Kidney (tissue), 14 donors: ENCODE data around the gene MYO5B. TPM values are rescaled to one million over a fixed set of nuclear protein-coding genes. Genes with fewer than 3 reads are reported as not detected.

ENCODE experiments used
- DNase-seq, 5 donors: peaks; one replicate each; pipeline ENCODE4 v3.0.0-alpha.2; 2013 to 2020
- FAIRE-seq: peaks from 2 replicates; lab custom pipeline; 2012; peaks lifted over from hg19 to GRCh38; lab: Jason Lieb, UNC
- H3K27ac ChIP-seq, 2 donors: one replicate each; pipeline ENCODE4 v1.7.0; 2013; ENCODE audit warnings: low read depth in 2 of 2, low read length in 2 of 2, inconsistent platforms in 1 of 2
- H3K27me3 ChIP-seq: one replicate; pipeline ENCODE4 v1.7.1; 2013; ENCODE audit warnings: low read length, inconsistent platforms; ENCODE audit not compliant: control insufficient read depth, insufficient read depth
- H3K36me3 ChIP-seq, 3 donors: one replicate each; pipeline versions ENCODE4 v1.7.0 to v1.7.1; 2013; ENCODE audit warnings: low read length in 3 of 3, control low read depth in 1 of 3, inconsistent platforms in 1 of 3; ENCODE audit not compliant: insufficient read depth in 3 of 3, control insufficient read depth in 2 of 3
- H3K4me1 ChIP-seq, 3 donors: one replicate each; pipeline versions ENCODE4 v1.7.0 to v1.7.1; 2013; ENCODE audit warnings: low read length in 3 of 3, inconsistent platforms in 1 of 3, low read depth in 1 of 3; ENCODE audit not compliant: control insufficient read depth in 2 of 3, insufficient read depth in 2 of 3
- H3K4me3 ChIP-seq, 3 donors: one replicate each; pipeline versions ENCODE4 v1.7.0 to v1.8.1; 2013; ENCODE audit warnings: low read length in 3 of 3, control low read depth in 1 of 3, inconsistent platforms in 1 of 3
- H3K9ac ChIP-seq, 3 donors: one replicate each; pipeline versions ENCODE4 v1.7.0 to v1.7.1; 2013; ENCODE audit warnings: low read length in 3 of 3, control low read depth in 1 of 3, inconsistent platforms in 1 of 3
- H3K9me3 ChIP-seq, 3 donors: one replicate each; pipeline versions ENCODE4 v1.7.0 to v1.7.1; 2013; ENCODE audit warnings: low read length in 3 of 3, control low read depth in 1 of 3, inconsistent platforms in 1 of 3; ENCODE audit not compliant: control insufficient read depth in 2 of 3, insufficient read depth in 1 of 3
- intact Hi-C: fragments of 100-400 bp; cut with DNase I; formaldehyde crosslinking; loops from one replicate; pipeline ENCODE4 v1.11.1; 2022
- polyA plus RNA-seq: library from polyadenylated mRNA; stranded (reverse); fragments of 350-450 nt; fragmentation: Illumina TruSeq; extraction: RNeasy Lipid Tissue Mini Kit (QIAGEN cat#74804); gene quantifications from one replicate; pipeline ENCODE4 v1.2.3, GENCODE V29; 2014; ENCODE audit warnings: low read depth, low replicate concordance; ENCODE audit not compliant: insufficient read depth
- total RNA-seq: library from RNA; stranded (reverse); fragmentation: NEBNext Ultra II Directional; extraction: Animal tissue kit (Norgen Biotek cat#: 25700); gene quantifications from one replicate; pipeline ENCODE4 v1.2.1, GENCODE V29; 2021
- TF ChIP-seq, protein P1 (sequence below): IDR thresholded peaks from 3 replicates; pipeline ENCODE4 v1.5.1; 2012; ENCODE audit warnings: mild to moderate bottlenecking, moderate library complexity, borderline replicate concordance; ENCODE audit not compliant: insufficient read depth; ENCODE audit errors: extremely low read depth
- donor health status: control.
- donor health status: control.
- donor health status: control.
- donor health status: control.
- donor health status: control.
- donor health status: DM: yes; HTN: yes; CAD: no.
- donor health status: Normal renal cell carcinoma (clear cell type).

The MYO5B gene
- total and polyA plus RNA-seq, 2 donors from 2014 or later, result 17.8 to 43.8 TPM

GRCh38 chr18:49959176-49959575, 235.8 kb downstream of the MYO5B start:
- no peak overlapping the region for H3K4me3 ChIP-seq
- H3K4me1 ChIP-seq, result no peaks in the 10 kb centered on the region
- FAIRE-seq (no peak), DNase-seq (no peak)
- H3K9me3 ChIP-seq, result no peaks in the 10 kb centered on the region
- H3K27me3 ChIP-seq, result no peaks in the 10 kb centered on the region
- TF ChIP-seq, protein P1, sequence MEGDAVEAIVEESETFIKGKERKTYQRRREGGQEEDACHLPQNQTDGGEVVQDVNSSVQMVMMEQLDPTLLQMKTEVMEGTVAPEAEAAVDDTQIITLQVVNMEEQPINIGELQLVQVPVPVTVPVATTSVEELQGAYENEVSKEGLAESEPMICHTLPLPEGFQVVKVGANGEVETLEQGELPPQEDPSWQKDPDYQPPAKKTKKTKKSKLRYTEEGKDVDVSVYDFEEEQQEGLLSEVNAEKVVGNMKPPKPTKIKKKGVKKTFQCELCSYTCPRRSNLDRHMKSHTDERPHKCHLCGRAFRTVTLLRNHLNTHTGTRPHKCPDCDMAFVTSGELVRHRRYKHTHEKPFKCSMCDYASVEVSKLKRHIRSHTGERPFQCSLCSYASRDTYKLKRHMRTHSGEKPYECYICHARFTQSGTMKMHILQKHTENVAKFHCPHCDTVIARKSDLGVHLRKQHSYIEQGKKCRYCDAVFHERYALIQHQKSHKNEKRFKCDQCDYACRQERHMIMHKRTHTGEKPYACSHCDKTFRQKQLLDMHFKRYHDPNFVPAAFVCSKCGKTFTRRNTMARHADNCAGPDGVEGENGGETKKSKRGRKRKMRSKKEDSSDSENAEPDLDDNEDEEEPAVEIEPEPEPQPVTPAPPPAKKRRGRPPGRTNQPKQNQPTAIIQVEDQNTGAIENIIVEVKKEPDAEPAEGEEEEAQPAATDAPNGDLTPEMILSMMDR, result no peak
- no peak overlapping the region for H3K27ac ChIP-seq
- H3K9ac ChIP-seq, result no peak overlapping the region
- H3K36me3 ChIP-seq, result no peaks in the 10 kb centered on the region
- intact Hi-C loops, result no loop called here

GRCh38 chr18:49955263-49955662, 239.7 kb downstream of the MYO5B start:
- Histone ChIP-seq H3K4me1 (no peaks in the 10 kb centered on the region), H3K27me3 (no peaks in the 10 kb centered on the region), H3K27ac (no peak overlapping the region), H3K9ac (no peak overlapping the region), H3K36me3 (peaks cover 0 to 4% (median 0%) of the 10 kb centered on the region in 3 donors), H3K4me3 (no peak overlapping the region), H3K9me3 (no peaks in the 10 kb centered on the region)
- no peak for DNase-seq
- TF ChIP-seq, protein P1, result no peak
- no peak for FAIRE-seq
- intact Hi-C loops, result no loop called here

DNA sequence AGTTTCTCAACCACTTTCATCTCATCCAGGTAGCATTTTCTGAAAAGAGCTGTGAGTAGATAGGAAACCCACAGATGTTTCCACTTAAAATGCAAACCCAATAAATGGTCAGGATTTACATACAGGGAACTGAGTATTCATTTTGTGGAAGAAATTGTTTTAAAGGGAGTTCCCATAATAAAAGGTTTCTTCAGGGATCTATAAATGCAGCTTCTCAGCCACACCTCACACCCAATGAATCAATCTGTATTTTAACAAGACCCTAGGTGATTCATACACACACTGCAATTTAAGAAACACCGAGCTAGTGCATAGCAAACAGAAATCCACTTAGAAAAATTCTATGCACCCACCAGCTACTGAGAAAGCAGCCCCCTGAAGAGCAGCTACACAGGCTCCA, 241.6 kb downstream of the MYO5B start:
- intact Hi-C loops, result no loop called here

More for the DNA sequence above, 241.6 kb downstream of the MYO5B start:
- TF ChIP-seq, protein P1, result no peak
- Histone ChIP-seq H3K27ac (no peak overlapping the region), H3K27me3 (no peaks in the 10 kb centered on the region), H3K9me3 (no peaks in the 10 kb centered on the region), H3K4me3 (no peak overlapping the region), H3K4me1 (no peaks in the 10 kb centered on the region), H3K9ac (no peak overlapping the region), H3K36me3 (peaks cover 0 to 4% (median 0%) of the 10 kb centered on the region in 3 donors)
- DNase-seq (no peak), FAIRE-seq (no peak)
